Endothelial cell (in vitro differentiated cells): ENCODE results near the gene LRP10. TPM values are rescaled to one million over a fixed set of nuclear protein-coding genes. Genes with fewer than 3 reads are reported as not detected.

ENCODE experiments used
- DNase-seq: peaks from one replicate; pipeline ENCODE4 v3.0.0; 2021; ENCODE audit warnings: low spot score
- H3K27ac Mint-ChIP-seq: one replicate; pipeline ENCODE4 v1.8.0; 2021; ENCODE audit warnings: mixed read lengths, inconsistent platforms; ENCODE audit not compliant: unreplicated experiment
- H3K27me3 Mint-ChIP-seq: one replicate; pipeline ENCODE4 v1.8.0; 2021; ENCODE audit warnings: mild to moderate bottlenecking, moderate library complexity, mixed read lengths, inconsistent platforms; ENCODE audit not compliant: unreplicated experiment
- H3K36me3 Mint-ChIP-seq: one replicate; pipeline ENCODE4 v1.8.0; 2021; ENCODE audit warnings: mild to moderate bottlenecking, low read depth, mixed read lengths, inconsistent platforms; ENCODE audit not compliant: unreplicated experiment
- H3K4me1 Mint-ChIP-seq: one replicate; pipeline ENCODE4 v1.8.0; 2021; ENCODE audit warnings: mild to moderate bottlenecking, mixed read lengths, inconsistent platforms; ENCODE audit not compliant: unreplicated experiment
- H3K4me3 Mint-ChIP-seq: one replicate; pipeline ENCODE4 v1.8.0; 2021; ENCODE audit warnings: mild to moderate bottlenecking, mixed read lengths, inconsistent platforms; ENCODE audit not compliant: unreplicated experiment
- H3K9me3 Mint-ChIP-seq: one replicate; pipeline ENCODE4 v1.8.0; 2021; ENCODE audit warnings: mixed read lengths, inconsistent platforms; ENCODE audit not compliant: unreplicated experiment
- total RNA-seq: library from RNA; stranded (reverse); fragmentation: NEBNext Ultra II Directional; extraction: Animal tissue kit (Norgen Biotek cat#: 25700); gene quantifications from one replicate; pipeline ENCODE4 v1.2.1, GENCODE V29; 2021; ENCODE audit not compliant: unreplicated experiment
- TF ChIP-seq, protein P1 (sequence below): fragments of 200-600 bp; sonication (generic); IDR thresholded peaks from one replicate; pipeline ENCODE4 v1.5.0; 2021; ENCODE audit warnings: antibody characterized with exemption; ENCODE audit not compliant: unreplicated experiment

The LRP10 gene
- total RNA-seq, 1 donor from 2014 or later, result 105 TPM

DNA sequence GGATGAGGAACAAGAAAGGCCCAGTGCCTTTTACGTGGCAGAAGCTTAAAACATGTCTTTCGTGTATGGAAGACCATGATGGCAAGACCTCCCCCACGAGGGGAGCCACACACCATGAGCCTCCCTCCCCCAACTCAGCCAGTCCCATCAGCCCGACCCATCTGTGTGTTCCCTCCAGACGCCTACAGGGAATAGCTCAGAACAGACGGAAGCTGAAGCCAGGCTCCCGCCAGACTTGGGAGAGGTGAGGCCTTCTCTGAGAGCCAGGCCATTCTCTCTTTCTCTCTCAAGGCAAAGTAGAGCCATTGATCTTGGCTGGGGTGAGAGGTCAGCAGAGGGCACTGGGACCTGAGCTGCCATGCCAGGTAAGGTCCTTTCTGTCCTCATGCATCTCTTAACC lies 20.9 kb downstream of the LRP10 start:
- TF ChIP-seq, protein P1, sequence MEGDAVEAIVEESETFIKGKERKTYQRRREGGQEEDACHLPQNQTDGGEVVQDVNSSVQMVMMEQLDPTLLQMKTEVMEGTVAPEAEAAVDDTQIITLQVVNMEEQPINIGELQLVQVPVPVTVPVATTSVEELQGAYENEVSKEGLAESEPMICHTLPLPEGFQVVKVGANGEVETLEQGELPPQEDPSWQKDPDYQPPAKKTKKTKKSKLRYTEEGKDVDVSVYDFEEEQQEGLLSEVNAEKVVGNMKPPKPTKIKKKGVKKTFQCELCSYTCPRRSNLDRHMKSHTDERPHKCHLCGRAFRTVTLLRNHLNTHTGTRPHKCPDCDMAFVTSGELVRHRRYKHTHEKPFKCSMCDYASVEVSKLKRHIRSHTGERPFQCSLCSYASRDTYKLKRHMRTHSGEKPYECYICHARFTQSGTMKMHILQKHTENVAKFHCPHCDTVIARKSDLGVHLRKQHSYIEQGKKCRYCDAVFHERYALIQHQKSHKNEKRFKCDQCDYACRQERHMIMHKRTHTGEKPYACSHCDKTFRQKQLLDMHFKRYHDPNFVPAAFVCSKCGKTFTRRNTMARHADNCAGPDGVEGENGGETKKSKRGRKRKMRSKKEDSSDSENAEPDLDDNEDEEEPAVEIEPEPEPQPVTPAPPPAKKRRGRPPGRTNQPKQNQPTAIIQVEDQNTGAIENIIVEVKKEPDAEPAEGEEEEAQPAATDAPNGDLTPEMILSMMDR, result no peak
- Mint-ChIP-seq H3K4me3 (no peak overlapping the region), H3K9me3 (no peaks in the 10 kb centered on the region), H3K4me1 (peaks cover 5% of the 10 kb centered on the region), H3K36me3 (peaks cover 7% of the 10 kb centered on the region), H3K27ac (no peak overlapping the region), H3K27me3 (peaks cover 1% of the 10 kb centered on the region)
- no peak for DNase-seq

DNA sequence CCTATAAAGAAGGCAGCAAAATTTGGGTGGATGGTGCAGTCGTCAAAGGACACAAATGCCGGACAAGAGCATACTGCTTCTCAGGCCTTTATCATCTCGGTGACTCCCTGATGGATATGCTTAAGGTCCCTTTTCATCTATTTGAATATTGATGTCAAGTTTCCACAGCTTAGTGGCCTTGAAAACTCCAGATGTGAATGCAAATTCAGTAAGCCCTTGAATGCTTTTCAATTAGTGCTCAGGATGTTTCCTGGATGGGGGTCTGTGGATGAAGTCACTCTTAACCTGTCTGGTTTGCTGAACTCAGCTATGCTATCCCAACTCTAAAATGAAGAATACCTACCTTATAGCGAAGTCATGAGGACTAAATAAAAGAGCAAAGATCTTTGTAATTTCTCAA lies 22.2 kb downstream of the LRP10 start:
- Mint-ChIP-seq H3K27me3 (no peaks in the 10 kb centered on the region), H3K36me3 (peaks cover 11% of the 10 kb centered on the region), H3K9me3 (no peaks in the 10 kb centered on the region), H3K4me3 (no peak overlapping the region), H3K27ac (no peak overlapping the region), H3K4me1 (peaks cover 10% of the 10 kb centered on the region)
- no peak for DNase-seq
- TF ChIP-seq, protein P1, result no peak

DNA sequence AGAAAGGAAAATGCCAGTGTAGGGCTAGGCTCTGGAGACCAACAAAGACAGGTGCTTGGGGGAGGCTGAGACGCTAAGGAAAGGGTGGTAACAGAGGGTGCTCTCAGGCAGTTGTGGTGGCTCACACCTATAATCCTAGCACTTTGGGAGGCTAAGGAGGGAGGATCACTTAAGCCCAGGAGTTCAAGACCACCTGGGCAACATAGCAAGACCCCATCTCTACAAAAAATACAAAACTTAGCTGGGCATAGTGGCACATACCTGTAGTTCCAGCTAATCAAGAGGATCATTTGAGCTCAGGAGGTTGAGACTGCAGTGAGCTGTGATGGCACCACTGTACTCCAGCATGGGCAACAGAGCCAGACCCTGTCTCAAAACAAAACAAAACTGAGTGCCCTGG lies 23.9 kb downstream of the LRP10 start:
- Mint-ChIP-seq H3K36me3 (peaks cover 11% of the 10 kb centered on the region), H3K4me3 (no peak overlapping the region), H3K27me3 (no peaks in the 10 kb centered on the region), H3K4me1 (peaks cover 11% of the 10 kb centered on the region), H3K27ac (no peak overlapping the region), H3K9me3 (no peaks in the 10 kb centered on the region)
- DNase-seq, result no peak
- TF ChIP-seq, protein P1, result no peak

DNA sequence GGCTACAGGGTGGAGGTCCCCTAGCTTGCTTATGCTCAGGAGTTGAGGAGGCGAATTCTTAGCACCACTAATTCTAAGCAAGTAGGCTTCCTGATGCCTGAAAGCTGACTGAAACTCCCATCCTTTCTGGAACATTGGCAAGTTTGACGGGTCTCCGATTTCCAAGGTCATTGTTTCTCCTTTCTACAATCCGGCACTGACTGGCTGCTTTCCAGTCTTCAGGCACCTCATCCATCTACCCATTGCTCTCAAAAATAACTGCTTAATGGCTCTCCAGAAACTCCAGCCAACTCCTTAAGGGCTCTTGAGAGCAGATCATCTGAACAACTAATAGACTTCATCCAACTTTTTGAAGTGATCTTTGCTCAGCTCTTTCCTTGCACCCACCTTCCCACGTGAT lies 24.8 kb downstream of the LRP10 start:
- TF ChIP-seq, protein P1, result no peak
- H3K9me3 Mint-ChIP-seq, result no peaks in the 10 kb centered on the region
- H3K4me1 Mint-ChIP-seq, result peaks cover 11% of the 10 kb centered on the region
- H3K27ac Mint-ChIP-seq, result no peak overlapping the region
- no peak overlapping the region for H3K4me3 Mint-ChIP-seq
- DNase-seq, result no peak
- no peaks in the 10 kb centered on the region for H3K27me3 Mint-ChIP-seq
- H3K36me3 Mint-ChIP-seq, result peaks cover 18% of the 10 kb centered on the region

DNA sequence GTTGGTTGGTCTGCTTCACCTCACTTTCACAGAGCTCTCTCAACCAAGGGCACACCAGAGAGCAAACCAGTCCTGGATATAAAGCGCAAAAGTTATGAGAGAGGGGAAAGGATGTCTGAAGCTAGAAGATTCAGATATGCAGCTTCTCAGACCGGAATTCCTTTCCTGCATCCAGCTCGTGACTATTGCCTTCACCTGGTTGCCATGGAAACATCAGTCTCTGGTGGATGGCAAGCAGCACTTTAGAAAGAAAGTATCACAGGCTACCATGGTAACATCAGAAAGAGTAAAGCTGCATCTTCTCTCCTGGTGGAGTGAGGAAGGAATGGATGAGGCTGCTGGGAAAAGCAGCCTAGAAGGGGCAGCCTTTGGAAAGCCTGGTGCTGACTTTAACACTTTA lies 25.2 kb downstream of the LRP10 start:
- no peaks in the 10 kb centered on the region for H3K27me3 Mint-ChIP-seq

More for the DNA sequence above, 25.2 kb downstream of the LRP10 start:
- Mint-ChIP-seq H3K27ac (no peak overlapping the region), H3K9me3 (no peaks in the 10 kb centered on the region), H3K4me3 (no peak overlapping the region), H3K36me3 (peaks cover 22% of the 10 kb centered on the region), H3K4me1 (peaks cover 11% of the 10 kb centered on the region)
- no peak for DNase-seq
- TF ChIP-seq, protein P1, result no peak
